ENCODE measurements around the gene TPST1.
"Not testable (repeated sequence)": the region's sequence is repeated elsewhere in the genome, so short reads cannot be mapped to it uniquely, and the experiment has no call there.

TPST1 gene

DNA sequence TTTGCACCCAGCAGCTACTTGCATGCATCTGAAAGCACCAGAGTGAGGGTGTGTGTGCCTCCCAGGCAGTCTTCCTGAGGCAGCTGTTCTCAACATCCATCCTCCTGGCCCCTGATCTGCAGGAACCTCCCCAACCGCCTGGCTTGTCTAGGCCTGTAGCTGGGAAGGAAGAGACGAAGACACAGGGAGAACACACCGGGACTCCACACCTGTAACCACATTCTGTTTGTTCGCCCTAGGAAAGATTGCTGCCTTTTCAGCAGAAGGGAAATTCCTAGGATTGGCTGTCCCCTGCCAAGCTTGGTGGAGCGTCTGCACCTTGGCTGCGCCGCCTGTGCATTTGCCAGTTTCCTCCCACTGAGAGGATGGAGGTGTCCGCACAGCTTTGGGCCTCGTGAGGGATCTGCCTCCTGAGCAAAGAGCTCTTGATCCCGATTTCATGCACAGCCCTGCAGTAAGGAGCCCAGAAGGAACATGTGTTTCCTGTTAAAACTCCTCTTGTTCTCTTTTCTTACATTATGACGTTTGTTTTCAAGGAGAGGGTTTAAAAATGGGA, 154.6 kb downstream of the TPST1 start:
- Histone ChIP-seq H3K9me2 (replicated peaks; ENCODE audit: low read depth, low read length) (no peaks in the 10 kb centered on the region), H3K79me2 (ENCODE audit: insufficient read depth, low read length) (no peaks in the 10 kb centered on the region), H3K9ac (ENCODE audit: low read depth, low read length, poor library complexity, severe bottlenecking) (no peak overlapping the region), H4K20me1 (ENCODE audit: insufficient read depth, low read length, poor library complexity, severe bottlenecking) (no peaks in the 10 kb centered on the region), H3K27me3 (ENCODE audit: insufficient read depth, low read length, poor library complexity, severe bottlenecking) (no peaks in the 10 kb centered on the region), H3K4me2 (ENCODE audit: low read depth, low read length, poor library complexity, severe bottlenecking) (no peak overlapping the region), H3K36me3 (ENCODE audit: insufficient read depth, low read length) (no peaks in the 10 kb centered on the region), H2AFZ (ENCODE audit: low read length) (no peak overlapping the region), H3K4me1 (ENCODE audit: insufficient read depth, low read length, poor library complexity, severe bottlenecking) (no peaks in the 10 kb centered on the region), H3F3A (ENCODE audit: low read depth) (no peaks in the 10 kb centered on the region), H3K9me3 (ENCODE audit: insufficient read depth, low read depth, low read length) (no peaks in the 10 kb centered on the region), H3K4me3 (ENCODE audit: low read length, poor library complexity, severe bottlenecking) (no peak overlapping the region)
- TF ChIP-seq EZH2phosphoT487 (IDR thresholded peaks at IDR 0.05; ENCODE audit: borderline replicate concordance): no peak
- TF ChIP-seq, protein P1, sequence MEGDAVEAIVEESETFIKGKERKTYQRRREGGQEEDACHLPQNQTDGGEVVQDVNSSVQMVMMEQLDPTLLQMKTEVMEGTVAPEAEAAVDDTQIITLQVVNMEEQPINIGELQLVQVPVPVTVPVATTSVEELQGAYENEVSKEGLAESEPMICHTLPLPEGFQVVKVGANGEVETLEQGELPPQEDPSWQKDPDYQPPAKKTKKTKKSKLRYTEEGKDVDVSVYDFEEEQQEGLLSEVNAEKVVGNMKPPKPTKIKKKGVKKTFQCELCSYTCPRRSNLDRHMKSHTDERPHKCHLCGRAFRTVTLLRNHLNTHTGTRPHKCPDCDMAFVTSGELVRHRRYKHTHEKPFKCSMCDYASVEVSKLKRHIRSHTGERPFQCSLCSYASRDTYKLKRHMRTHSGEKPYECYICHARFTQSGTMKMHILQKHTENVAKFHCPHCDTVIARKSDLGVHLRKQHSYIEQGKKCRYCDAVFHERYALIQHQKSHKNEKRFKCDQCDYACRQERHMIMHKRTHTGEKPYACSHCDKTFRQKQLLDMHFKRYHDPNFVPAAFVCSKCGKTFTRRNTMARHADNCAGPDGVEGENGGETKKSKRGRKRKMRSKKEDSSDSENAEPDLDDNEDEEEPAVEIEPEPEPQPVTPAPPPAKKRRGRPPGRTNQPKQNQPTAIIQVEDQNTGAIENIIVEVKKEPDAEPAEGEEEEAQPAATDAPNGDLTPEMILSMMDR (conservative IDR thresholded peaks at IDR 0.05; ENCODE audit: low read length): no peak

DNA sequence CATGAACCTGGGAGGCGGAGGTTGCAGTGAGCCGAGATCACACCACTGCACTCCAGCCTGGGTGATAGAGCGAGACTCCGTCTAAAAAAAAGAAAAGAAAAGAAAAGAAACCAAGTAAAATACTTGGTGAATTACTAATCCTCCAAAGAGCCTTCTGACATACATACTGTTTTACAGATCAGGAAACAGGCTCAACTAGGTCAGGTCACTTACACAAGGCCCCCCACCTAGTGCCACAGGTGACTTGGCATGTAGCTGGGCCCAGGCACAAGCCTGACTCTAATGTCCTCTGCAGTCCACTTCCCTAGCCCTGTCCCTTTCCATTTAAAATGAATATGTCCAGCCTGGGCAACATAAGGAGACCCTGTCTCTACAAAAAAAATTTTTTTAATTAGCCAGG, 157.0 kb downstream of the TPST1 start:
- no peaks in the 10 kb centered on the region for H3K79me2 ChIP-seq (ENCODE audit: insufficient read depth, low read length)
- no peaks in the 10 kb centered on the region for H3K9me2 ChIP-seq (replicated peaks; ENCODE audit: low read depth, low read length)
- H3K4me1 ChIP-seq (ENCODE audit: insufficient read depth, low read length, poor library complexity, severe bottlenecking): no peaks in the 10 kb centered on the region
- no peak overlapping the region for H2AFZ ChIP-seq (ENCODE audit: low read length)
- no peaks in the 10 kb centered on the region for H4K20me1 ChIP-seq (ENCODE audit: insufficient read depth, low read length, poor library complexity, severe bottlenecking)
- H3K4me3 ChIP-seq (ENCODE audit: low read length, poor library complexity, severe bottlenecking): no peak overlapping the region
- no peaks in the 10 kb centered on the region for H3K27me3 ChIP-seq (ENCODE audit: insufficient read depth, low read length, poor library complexity, severe bottlenecking)
- no peak overlapping the region for H3K9ac ChIP-seq (ENCODE audit: low read depth, low read length, poor library complexity, severe bottlenecking)
- H3F3A ChIP-seq (ENCODE audit: low read depth): no peaks in the 10 kb centered on the region
- H3K9me3 ChIP-seq (ENCODE audit: insufficient read depth, low read depth, low read length): no peaks in the 10 kb centered on the region
- TF ChIP-seq EZH2phosphoT487 (IDR thresholded peaks at IDR 0.05; ENCODE audit: borderline replicate concordance): no peak
- TF ChIP-seq, protein P1 (conservative IDR thresholded peaks at IDR 0.05; ENCODE audit: low read length): no peak
- no peak overlapping the region for H3K4me2 ChIP-seq (ENCODE audit: low read depth, low read length, poor library complexity, severe bottlenecking)
- H3K36me3 ChIP-seq (ENCODE audit: insufficient read depth, low read length): no peaks in the 10 kb centered on the region

DNA sequence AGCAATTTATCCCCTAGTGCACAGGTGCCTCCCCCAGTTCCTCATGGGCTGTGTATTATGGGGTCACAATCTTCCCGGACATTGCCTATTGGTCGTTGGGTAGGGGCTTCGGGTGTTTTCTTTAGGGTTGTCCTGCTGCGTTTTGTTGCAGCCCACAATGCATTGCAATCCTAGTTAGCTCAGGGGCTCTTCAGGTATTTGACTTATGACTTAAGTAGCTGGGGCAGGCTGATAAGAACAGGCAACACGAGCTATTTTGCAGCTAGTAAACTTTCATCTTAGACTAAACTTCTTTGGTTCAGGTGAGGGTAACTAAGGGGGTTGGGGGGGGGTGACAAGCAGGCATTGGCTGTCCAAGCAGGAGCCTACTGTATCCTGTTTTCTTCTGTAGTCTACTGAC, 158.5 kb downstream of the TPST1 start:
- Histone ChIP-seq H3K4me1 (ENCODE audit: insufficient read depth, low read length, poor library complexity, severe bottlenecking) (no peaks in the 10 kb centered on the region), H3K9me3 (ENCODE audit: insufficient read depth, low read depth, low read length) (no peaks in the 10 kb centered on the region), H3K4me3 (ENCODE audit: low read length, poor library complexity, severe bottlenecking) (no peak overlapping the region), H3K79me2 (ENCODE audit: insufficient read depth, low read length) (no peaks in the 10 kb centered on the region), H3F3A (ENCODE audit: low read depth) (no peaks in the 10 kb centered on the region), H4K20me1 (ENCODE audit: insufficient read depth, low read length, poor library complexity, severe bottlenecking) (no peaks in the 10 kb centered on the region), H3K9me2 (replicated peaks; ENCODE audit: low read depth, low read length) (no peaks in the 10 kb centered on the region), H3K9ac (ENCODE audit: low read depth, low read length, poor library complexity, severe bottlenecking) (no peak overlapping the region), H2AFZ (ENCODE audit: low read length) (no peak overlapping the region), H3K4me2 (ENCODE audit: low read depth, low read length, poor library complexity, severe bottlenecking) (no peak overlapping the region), H3K36me3 (ENCODE audit: insufficient read depth, low read length) (no peaks in the 10 kb centered on the region), H3K27me3 (ENCODE audit: insufficient read depth, low read length, poor library complexity, severe bottlenecking) (no peaks in the 10 kb centered on the region)
- TF ChIP-seq EZH2phosphoT487 (IDR thresholded peaks at IDR 0.05; ENCODE audit: borderline replicate concordance): no peak
- TF ChIP-seq, protein P1 (conservative IDR thresholded peaks at IDR 0.05; ENCODE audit: low read length): no peak

DNA sequence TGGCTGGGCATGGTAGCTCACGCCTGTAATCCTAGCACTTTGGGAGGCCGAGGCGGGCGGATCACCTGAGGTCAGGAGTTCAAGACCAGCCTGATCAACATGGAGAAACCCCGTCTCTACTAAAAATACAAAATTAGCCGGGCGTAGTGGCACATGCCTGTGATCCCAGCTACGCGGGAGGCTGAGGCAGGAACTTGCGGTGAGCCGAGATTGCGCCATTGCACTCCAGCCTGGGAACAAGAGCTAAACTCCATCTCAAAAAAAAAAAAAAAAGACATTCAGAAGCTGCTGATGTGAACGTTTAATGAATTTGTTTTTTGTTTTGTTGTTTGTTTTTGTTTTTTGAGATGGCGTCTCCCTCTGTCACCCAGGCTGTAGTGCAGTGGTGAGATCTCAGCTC, 159.9 kb downstream of the TPST1 start:
- H3K4me3 ChIP-seq (ENCODE audit: low read length, poor library complexity, severe bottlenecking); H2AFZ ChIP-seq (ENCODE audit: low read length); H3K4me1 ChIP-seq (ENCODE audit: insufficient read depth, low read length, poor library complexity, severe bottlenecking); H3K9ac ChIP-seq (ENCODE audit: low read depth, low read length, poor library complexity, severe bottlenecking); H3K27me3 ChIP-seq (ENCODE audit: insufficient read depth, low read length, poor library complexity, severe bottlenecking); H3K9me2 ChIP-seq (replicated peaks; ENCODE audit: low read depth, low read length); H3K36me3 ChIP-seq (ENCODE audit: insufficient read depth, low read length); H3K9me3 ChIP-seq (ENCODE audit: insufficient read depth, low read depth, low read length); H3K79me2 ChIP-seq (ENCODE audit: insufficient read depth, low read length); H3K4me2 ChIP-seq (ENCODE audit: low read depth, low read length, poor library complexity, severe bottlenecking); H4K20me1 ChIP-seq (ENCODE audit: insufficient read depth, low read length, poor library complexity, severe bottlenecking); H3F3A ChIP-seq (ENCODE audit: low read depth): not testable (repeated sequence)
